Subcutaneous adipose tissue (tissue), 4 donors: ENCODE data around the gene UMPS. TPM values are rescaled to one million over a fixed set of nuclear protein-coding genes. Genes with fewer than 3 reads are reported as not detected.

Source experiments
- CTCF ChIP-seq: fragments of 450-650 bp; IDR thresholded peaks from one replicate; pipeline ENCODE4 v1.5.1; 2016; ENCODE audit warnings: low read depth, mild to moderate bottlenecking, control low read depth, antibody characterized with exemption, moderate library complexity
- total RNA-seq, 4 donors: library from RNA; depleted of rRNA; stranded (reverse); fragments of >200 nt; gene quantifications; one replicate each; pipeline ENCODE4 v1.1.0, GENCODE V29; 2016

Gene UMPS
- 100 to 1,000 TPM in 1 of 4 donors, 10 to 100 TPM in 3; 17.0 to 244 (median 20.7) TPM for total RNA-seq

GRCh38 chr3:124730129-124730940, at the start of gene UMPS:
TSS of gene UMPS (plus strand) at chr3:124730452. CDS start at chr3:124730472, 20 bp downstream.
- TF ChIP-seq CTCF = no peak

DNA sequence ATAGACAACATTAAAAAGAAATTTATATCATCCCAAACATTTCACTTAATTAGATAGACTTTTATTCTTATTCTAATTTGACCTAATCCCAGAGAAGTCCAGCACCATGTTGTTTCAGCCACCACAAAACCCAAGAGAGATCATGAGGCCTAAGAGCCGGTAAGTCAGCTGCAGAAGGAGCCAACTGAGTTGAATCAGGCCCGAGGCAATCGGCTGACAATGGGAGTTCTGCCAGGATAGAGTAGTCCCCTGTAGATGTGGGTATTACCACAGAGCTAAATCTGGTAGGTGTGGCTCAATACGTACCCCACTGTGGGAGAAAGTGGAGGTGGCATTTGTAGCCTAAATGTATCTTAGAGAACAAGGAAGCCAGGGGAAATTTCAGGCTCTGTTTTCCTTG, 49.7 kb upstream of the UMPS start:
- no peak for TF ChIP-seq CTCF

DNA sequence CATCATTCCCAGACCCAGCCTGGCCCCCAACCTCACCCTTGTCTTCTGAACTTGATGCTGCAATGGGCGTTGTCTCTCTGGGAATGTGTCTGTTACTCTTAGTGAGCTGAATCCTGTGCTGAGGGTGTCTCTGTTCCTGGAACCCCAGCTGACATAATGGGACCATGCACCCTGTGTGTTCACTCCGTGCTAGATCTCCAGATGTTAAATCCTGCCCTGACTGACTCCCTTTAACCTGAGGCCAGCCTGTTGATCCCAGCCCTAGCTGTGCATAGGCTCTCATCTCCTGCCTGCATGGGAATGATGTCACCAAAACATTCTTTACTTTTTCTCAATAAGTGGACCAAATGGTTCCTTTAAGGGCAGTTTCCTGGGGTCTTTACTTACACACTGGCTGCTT, 48.0 kb upstream of the UMPS start:
- TF ChIP-seq CTCF = no peak

DNA sequence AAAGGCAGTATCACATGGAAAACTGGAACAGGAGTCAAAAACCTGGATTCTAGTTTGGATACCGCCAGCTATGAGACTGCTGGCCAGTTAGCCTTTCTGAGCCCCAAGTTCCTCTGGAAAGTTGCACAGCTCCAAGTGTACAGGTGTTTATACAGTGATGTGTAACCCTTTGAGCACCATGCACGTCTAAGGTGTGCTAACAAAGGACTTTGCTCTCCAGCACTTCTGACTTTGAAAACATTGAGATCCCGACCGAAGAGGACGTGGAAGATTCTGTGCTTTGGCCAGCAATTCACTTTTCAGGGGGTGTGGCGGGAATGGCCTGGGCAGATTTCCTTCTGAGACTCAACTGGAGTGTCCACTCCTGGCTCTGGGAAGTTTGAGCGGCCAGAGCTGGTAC, 45.8 kb upstream of the UMPS start:
- TF ChIP-seq CTCF = no peak

DNA sequence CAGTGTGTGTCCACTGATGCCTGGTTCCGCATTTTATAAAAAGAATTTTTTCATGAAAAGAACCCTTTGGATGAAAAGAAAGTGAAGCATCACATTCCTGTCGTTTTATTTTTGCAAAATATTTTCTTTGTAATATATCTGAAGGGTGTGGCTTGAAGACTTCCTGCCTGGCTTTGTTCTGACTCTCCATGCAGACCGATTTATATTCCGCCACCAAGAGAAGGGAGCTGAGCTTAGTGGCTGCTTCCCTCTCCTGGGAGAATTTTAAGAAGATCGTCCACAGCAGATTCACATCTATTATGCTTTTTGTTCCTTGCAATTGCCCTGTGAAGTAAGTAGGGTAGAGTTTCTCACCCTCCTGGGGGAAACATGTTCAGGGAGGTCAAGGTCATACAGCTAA, 45.2 kb upstream of the UMPS start:
- no peak for TF ChIP-seq CTCF

- no peak for TF ChIP-seq CTCF
Measured at GRCh38 chr3:124685481-124685880, 44.8 kb upstream of the UMPS start.

GRCh38 chr3:124686028-124686670, 44.1 kb upstream of the UMPS start:
- TF ChIP-seq CTCF = no peak
